ENCODE results near the gene XPNPEP2.

XPNPEP2 gene

GRCh38 chrX:129769467-129770154, 30.8 kb downstream of the XPNPEP2 start:
- no peak overlapping the region for H3K27ac ChIP-seq
- TF ChIP-seq ZFX (IDR thresholded peaks at IDR 0.05; ENCODE audit: borderline replicate concordance), result no peak
- TF ChIP-seq, protein P1, sequence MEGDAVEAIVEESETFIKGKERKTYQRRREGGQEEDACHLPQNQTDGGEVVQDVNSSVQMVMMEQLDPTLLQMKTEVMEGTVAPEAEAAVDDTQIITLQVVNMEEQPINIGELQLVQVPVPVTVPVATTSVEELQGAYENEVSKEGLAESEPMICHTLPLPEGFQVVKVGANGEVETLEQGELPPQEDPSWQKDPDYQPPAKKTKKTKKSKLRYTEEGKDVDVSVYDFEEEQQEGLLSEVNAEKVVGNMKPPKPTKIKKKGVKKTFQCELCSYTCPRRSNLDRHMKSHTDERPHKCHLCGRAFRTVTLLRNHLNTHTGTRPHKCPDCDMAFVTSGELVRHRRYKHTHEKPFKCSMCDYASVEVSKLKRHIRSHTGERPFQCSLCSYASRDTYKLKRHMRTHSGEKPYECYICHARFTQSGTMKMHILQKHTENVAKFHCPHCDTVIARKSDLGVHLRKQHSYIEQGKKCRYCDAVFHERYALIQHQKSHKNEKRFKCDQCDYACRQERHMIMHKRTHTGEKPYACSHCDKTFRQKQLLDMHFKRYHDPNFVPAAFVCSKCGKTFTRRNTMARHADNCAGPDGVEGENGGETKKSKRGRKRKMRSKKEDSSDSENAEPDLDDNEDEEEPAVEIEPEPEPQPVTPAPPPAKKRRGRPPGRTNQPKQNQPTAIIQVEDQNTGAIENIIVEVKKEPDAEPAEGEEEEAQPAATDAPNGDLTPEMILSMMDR (IDR thresholded peaks at IDR 0.05), result no peak

DNA sequence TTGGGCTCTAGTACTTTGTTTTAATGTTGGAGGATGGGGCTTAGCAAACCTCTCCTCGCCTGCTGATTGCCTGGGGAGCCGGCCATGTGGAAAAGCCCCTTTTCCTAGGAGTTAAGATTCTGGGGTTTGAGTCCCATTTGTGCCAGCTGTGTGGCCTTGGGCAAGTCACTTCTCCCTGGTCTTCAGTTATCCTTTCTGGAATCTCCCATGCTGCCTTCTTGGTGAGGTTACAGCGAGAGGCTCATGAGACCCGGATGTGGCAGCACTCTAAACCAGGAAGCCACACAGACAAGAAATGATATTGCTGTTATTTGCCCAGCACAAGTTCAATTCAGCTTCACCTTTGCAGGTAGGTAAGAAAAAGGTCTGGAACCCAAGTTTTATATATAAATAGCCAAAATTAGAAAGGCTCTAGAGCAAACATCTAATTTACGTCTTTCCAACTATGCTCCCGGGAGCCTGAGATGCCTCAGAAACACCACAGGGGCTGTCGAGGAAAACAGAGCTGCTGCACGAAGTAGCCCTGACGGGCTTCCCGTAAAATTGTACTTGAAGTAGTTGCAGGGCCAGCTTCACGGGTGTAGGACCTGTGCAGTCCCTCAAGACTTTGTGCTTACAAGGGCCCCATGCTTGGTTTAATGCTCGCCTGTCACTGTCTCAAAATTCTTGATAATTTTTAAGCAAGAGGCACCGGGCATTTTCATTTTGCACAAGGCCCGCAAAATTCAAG, 32.7 kb downstream of the XPNPEP2 start:
- TF ChIP-seq, protein P1 (IDR thresholded peaks at IDR 0.05), result no peak
- no peak for TF ChIP-seq ZFX (IDR thresholded peaks at IDR 0.05; ENCODE audit: borderline replicate concordance)
- H3K27ac ChIP-seq, result no peak overlapping the region

GRCh38 chrX:129772796-129773431, 34.1 kb downstream of the XPNPEP2 start:
- TF ChIP-seq ZFX (IDR thresholded peaks at IDR 0.05; ENCODE audit: borderline replicate concordance), result no peak
- TF ChIP-seq, protein P1 (IDR thresholded peaks at IDR 0.05), result no peak
- H3K27ac ChIP-seq, result no peak overlapping the region

DNA sequence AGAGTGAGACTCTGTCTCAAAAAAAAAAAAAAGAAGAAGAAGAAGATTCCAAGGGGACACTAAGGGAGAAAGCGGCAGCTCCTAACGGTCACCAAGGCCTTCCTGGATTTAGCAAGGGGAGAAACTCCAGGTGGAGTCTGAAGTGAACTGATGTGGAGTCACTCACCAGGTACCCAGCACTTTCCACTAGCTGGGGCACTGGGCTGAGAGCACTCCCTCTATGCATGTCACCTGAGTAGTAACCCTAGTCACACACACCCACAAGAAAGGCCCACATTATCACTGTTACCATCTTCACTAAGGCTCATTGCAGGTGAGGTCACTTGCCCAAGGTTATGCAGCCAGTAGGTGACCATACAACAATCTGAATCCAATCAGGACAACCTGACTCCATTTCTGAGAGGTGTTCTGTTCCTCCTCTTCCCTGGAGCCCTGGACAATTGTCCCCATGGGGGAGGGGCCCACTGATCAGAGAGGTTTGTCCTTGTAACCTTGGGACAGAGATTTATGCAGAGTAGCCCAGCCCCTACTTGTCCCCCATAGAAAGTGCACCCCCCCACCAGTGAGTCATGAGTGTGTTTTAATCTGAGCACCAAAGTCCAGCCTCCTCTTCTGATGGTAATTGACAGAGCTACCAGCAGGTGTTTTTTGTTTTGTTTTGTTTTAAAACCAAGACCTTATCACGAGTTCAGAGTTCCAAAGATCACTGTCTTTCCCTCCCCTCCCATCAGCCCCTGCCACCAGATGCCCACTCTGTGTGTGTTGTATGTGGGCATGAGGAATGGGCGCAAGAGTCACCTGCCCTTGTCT, 35.1 kb downstream of the XPNPEP2 start:
- no peak overlapping the region for H3K27ac ChIP-seq
- no peak for TF ChIP-seq ZFX (IDR thresholded peaks at IDR 0.05; ENCODE audit: borderline replicate concordance)
- TF ChIP-seq, protein P1 (IDR thresholded peaks at IDR 0.05), result no peak

GRCh38 chrX:129777218-129778030, 38.6 kb downstream of the XPNPEP2 start:
- TF ChIP-seq ZFX (IDR thresholded peaks at IDR 0.05; ENCODE audit: borderline replicate concordance), result no peak
- TF ChIP-seq, protein P1 (IDR thresholded peaks at IDR 0.05), result no peak
- peak overlapping the region; percentile 66 for H3K27ac ChIP-seq

DNA sequence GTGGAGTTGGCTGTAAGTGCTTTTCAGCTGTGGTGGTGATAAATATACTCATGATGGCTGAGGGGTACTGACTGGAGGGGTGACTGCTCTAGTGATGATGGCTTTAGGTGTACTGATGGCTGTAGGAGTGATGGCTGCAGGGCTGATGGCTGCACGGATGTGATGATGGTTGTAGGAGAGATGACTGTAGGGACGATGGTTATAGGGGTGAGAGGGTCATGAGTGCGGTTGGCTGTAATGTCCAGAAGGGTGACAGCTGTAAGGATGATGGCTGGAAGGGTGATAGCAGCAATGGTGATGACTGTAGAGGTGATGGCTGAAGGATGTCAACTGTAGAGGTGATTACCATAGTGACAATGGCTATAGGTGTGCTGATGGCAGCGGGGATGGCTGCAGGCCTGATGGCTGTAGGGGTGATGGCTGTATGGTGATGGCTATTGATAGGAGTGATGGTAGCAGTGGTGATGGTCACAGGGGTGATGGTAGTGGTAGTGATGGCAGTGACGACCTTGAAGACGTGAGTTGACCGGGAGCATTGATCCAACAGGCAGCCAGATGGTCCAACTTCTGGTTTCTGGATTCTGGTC, 40.4 kb downstream of the XPNPEP2 start:
- no peak overlapping the region for H3K27ac ChIP-seq

More for the DNA sequence above, 40.4 kb downstream of the XPNPEP2 start:
- TF ChIP-seq, protein P1 (IDR thresholded peaks at IDR 0.05), result no peak
- no peak for TF ChIP-seq ZFX (IDR thresholded peaks at IDR 0.05; ENCODE audit: borderline replicate concordance)
